OCI-M1 (cell line): ENCODE data around the gene SLC26A5.

Experiments used
- DNase-seq: peaks from one replicate; lab custom pipeline; 2025; lab: John Stamatoyannopoulos, UW

The SLC26A5 gene

DNA sequence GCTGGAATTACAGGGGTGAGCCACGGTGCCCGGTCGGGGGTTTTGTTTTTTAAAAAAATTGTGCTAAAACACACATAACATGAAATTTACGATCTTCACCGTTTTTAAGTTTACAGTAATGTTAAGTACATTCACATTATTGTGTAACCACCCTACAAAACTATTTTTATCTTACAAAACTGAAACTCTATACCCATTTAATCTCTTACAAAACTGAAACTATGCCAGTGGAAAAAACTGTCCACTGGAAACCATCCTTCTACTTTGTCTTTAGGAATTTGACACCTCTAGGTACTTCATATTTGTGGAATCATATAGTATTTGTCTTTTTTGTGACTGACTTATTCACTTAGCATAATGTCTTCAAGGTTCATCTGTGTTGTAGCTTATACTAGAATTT lies 99.6 kb downstream of the SLC26A5 start:
- DNase-seq, result no peak

DNA sequence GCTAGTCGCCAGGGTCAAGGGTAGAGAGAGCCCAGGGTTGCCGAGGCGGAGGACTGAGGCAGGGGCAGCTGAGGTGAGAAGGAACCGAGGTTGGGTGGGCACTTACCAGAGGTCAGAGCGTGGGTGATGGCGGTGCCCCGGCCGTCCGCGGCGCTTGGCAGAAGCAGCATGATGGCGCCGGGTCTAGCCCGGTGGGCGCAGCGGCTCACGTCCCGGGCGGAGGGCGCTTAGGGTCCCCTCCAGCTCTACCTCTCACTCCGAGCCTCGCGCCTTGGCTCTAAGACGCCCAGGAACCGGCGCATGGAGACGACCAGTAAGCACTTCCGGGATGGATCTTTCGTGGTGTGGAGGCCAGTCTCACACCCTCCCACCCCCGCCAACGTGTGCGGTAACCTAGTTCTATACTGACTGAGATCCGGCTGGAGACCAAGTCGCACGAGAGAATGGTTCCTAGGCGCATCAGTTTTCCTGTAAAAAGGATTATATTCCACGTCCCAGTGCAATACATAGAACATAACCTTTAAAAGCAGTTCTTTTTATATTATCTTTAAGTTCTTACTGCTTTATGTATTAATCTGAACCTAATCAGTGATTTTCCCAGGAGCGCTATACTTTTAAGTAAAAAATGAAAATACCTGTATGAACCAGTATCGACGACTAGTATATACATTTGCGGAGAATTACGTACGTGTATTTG lies 101.4 kb downstream of the SLC26A5 start, which contains the start of gene DNAJC2:
Gene DNAJC2 (minus strand): TSS at position 315 of the 697 bp plus-strand sequence. CDS start 145 bp downstream, at position 170.
- DNase-seq, result peak; percentile 88

DNA sequence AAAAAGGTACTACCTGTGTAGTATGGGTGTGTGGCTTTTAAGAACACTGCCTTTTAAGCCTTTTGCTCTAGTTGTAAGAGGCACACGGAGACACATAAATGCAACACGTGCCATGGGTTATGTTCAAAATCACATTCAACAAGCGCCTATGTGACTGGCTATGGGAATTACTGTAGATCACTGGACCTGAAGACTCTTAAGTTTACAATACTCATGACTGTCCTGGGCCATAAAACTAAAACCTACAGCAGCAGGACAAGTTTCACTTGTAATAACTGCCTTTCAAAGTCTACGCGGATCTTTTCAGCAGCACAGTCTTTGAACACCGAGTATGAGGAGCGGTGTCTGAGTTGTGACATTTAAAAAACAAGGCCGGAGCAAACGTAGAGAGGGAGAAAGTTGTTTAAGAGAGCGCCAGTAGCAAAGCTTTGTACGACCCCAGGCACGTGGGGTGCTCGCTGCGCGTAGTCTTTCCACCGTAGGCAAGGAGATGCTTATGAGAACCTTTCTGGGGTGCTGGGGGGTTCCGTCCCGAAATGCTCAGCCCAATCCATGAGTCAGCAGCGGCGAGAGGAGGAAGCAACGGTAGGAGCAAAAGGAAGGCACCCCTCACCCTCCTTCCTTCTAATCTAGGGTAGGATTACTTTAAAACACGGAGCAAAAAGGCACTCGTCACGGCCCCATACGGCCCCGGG lies 102.1 kb downstream of the SLC26A5 start:
- peak; percentile 41 for DNase-seq

DNA sequence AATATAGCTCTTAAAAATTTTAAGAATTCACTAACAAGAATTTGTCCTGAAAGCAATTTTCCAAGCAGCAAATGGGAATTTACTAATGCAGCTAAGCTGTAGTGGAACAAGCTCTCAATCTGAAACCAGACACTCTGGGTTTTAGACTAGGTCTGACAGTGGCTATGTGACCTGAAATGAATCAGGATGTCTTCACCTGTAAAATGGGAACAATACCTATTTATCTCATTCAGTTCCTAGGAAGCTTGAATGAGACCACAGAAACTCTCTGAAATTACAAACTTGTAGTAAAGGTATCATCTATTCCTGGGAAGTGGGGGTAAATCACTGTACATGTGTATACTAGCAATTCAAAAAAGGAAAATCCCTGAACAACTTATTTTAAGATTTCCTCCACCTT lies 102.7 kb downstream of the SLC26A5 start:
- DNase-seq, result no peak

DNA sequence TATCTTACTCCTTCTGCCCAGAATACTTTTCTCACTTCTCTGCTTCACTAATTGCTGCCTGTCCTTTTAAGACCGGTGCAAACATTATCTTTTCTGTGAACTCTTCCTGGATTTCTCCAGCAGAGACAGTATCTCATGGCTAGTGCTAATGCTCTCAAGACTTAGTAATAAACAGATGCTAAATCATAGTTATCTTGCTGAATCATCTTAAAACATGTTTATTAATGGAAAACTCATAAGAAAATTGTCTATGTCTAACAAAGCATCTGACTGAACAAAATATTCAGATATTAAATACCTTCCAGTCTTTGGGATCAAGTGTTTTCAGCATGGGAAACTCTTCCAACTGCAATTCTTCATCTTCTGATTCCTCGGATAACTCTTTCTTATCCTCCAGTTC lies 104.5 kb downstream of the SLC26A5 start:
- no peak for DNase-seq

DNA sequence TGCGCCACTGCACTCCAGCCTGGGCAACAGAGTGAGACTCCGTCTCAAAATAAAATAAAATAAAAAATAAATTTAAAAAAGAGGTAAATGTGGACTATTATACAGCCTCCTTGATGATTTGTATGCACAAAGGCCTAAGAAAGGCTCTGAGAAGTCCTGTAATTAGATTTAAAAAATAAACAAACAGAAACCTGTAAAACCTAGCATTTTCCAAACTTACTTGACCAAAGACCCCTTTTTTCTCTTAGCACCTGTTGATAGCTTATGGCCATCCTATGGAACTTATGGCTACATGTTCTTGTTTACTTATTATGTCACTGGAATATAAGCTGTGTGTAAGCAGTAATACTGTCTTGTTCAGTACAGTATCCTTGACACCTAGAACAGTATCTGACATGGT lies 107.1 kb downstream of the SLC26A5 start:
- DNase-seq, result no peak

DNA sequence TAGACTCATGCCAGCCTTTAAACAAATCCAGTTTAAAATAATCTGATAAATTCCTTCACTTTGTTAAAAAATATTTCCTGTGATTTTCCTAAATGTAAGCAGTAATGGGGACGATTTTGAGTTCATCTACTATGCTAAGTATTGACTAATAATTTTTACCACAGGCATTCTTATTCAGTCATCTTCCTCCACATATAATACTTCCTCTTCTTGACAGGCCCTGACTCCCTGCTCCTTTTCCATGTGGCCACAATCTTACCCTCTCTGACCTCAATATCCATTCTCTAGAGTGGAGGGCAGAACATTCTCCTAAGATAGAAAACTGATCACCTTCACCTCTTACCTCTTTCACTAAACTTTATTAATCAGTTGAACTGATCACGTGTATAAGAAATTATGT lies 109.2 kb downstream of the SLC26A5 start:
- DNase-seq, result no peak

DNA sequence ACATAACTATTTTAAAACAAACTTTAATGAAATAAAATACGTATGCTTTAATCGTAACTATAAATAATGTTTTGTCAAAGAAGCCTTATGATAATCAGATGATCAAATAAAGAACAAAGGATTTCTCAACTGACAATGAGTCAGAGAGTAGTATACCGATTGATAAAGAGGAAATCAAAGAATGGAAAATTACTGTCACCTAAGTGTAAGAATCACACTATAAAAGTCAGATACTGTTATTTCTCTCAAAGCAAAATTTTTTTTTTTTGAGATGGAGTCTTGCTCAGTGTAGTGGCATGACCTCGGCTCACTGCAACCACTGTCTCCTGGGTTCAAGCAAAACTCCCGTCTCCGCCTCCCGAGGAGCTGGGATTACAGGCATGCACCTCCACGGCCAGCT lies 120.3 kb downstream of the SLC26A5 start:
- DNase-seq, result no peak
